H1 (cell line): Measurements from ENCODE around the gene DPH1. TPM values are rescaled to one million over a fixed set of nuclear protein-coding genes. Genes with fewer than 3 reads are reported as not detected.

Source experiments
- CTCF ChIA-PET: fragments of 300-600 bp; sonication (Branson Sonifier 250); formaldehyde crosslinking; loops from one replicate; lab custom pipeline; 2021; ENCODE audit not compliant: partially characterized antibody; lab: Charles Lee
- POLR2A ChIA-PET: fragments of 300-600 bp; sonication (Branson Sonifier 250); formaldehyde crosslinking; loops from one replicate; lab custom pipeline; 2021; ENCODE audit warnings: inconsistent platforms; ENCODE audit not compliant: partially characterized antibody; lab: Charles Lee
- DNase-seq, 2 experiments: peaks; one replicate each; pipeline versions ENCODE4 v3.0.0 to v3.0.0-alpha.2; 2010 to 2022; ENCODE audit warnings: low spot score in 2 of 2, low read depth in 1 of 2, mixed read lengths in 1 of 2
- FAIRE-seq: peaks from 2 replicates; lab custom pipeline; 2011; peaks lifted over from hg19 to GRCh38; lab: Jason Lieb, UNC
- H2AFZ ChIP-seq: 2 replicates; pipeline ENCODE4 v1.8.1; 2012; ENCODE audit warnings: low read length, inconsistent platforms
- H2AK5ac ChIP-seq: 2 replicates; pipeline ENCODE4 v1.6.1; 2013; ENCODE audit warnings: low read depth, low read length
- H2BK120ac ChIP-seq: replicated peaks from 2 replicates; pipeline ENCODE3; 2013; ENCODE audit warnings: low read depth, low read length, inconsistent platforms
- H2BK12ac ChIP-seq: 2 replicates; pipeline ENCODE4 v1.6.1; 2013; ENCODE audit warnings: low read depth, low read length
- H2BK15ac ChIP-seq: 2 replicates; pipeline ENCODE4 v1.6.1; 2013; ENCODE audit warnings: low read length
- H2BK20ac ChIP-seq: 2 replicates; pipeline ENCODE4 v1.6.1; 2013; ENCODE audit warnings: low read length
- H2BK5ac ChIP-seq: 2 replicates; pipeline ENCODE4 v1.6.1; 2013; ENCODE audit warnings: low read depth, low read length
- H3K14ac ChIP-seq: 2 replicates; pipeline ENCODE4 v1.6.1; 2013; ENCODE audit warnings: inconsistent platforms; ENCODE audit not compliant: insufficient read length
- H3K18ac ChIP-seq: 2 replicates; pipeline ENCODE4 v1.6.1; 2013; ENCODE audit warnings: low read length; ENCODE audit errors: extremely low read depth
- H3K23ac ChIP-seq: 2 replicates; pipeline ENCODE4 v1.6.1; 2013; ENCODE audit warnings: inconsistent platforms; ENCODE audit not compliant: insufficient read length
- H3K23me2 ChIP-seq: 2 replicates; pipeline ENCODE4 v1.6.1; 2013; ENCODE audit warnings: low read depth, low read length
- H3K27ac ChIP-seq: 2 replicates; pipeline ENCODE4 v1.6.1; 2011; ENCODE audit warnings: low read depth, low read length, inconsistent platforms
- H3K27me3 ChIP-seq, 4 experiments: replicated peaks in 1 of 4; 1 replicate in 1 of 4; 2 replicates in 3 of 4; pipeline versions ENCODE4 v1.6.1 to v1.8.1; 2011 to 2013; ENCODE audit warnings: low read length in 3 of 4, mild to moderate bottlenecking in 3 of 4, inconsistent platforms in 2 of 4, mixed read lengths in 2 of 4, moderate library complexity in 1 of 4; ENCODE audit not compliant: control insufficient read depth in 3 of 4, insufficient read depth in 3 of 4; ENCODE audit errors: extremely low read depth in 1 of 4
- H3K36me3 ChIP-seq, 4 experiments: 2 replicates each; pipeline versions ENCODE4 v1.6.1 to v1.8.1; 2011 to 2013; ENCODE audit warnings: mild to moderate bottlenecking in 4 of 4, low read length in 3 of 4, moderate library complexity in 2 of 4, control low read depth in 1 of 4, inconsistent platforms in 1 of 4; ENCODE audit not compliant: insufficient read depth in 4 of 4, control insufficient read depth in 2 of 4
- H3K4ac ChIP-seq: replicated peaks from 2 replicates; pipeline ENCODE3; 2013; ENCODE audit warnings: low read length, low read depth, mixed read lengths, inconsistent platforms; ENCODE audit not compliant: insufficient read length
- H3K4me1 ChIP-seq, 4 experiments: replicated peaks in 1 of 4; 1 replicate in 1 of 4; 2 replicates in 3 of 4; pipeline versions ENCODE4 v1.6.1 to v1.8.1; 2011 to 2013; ENCODE audit warnings: low read length in 3 of 4, inconsistent platforms in 2 of 4, mixed read lengths in 1 of 4; ENCODE audit not compliant: insufficient read depth in 4 of 4, control insufficient read depth in 3 of 4
- H3K4me2 ChIP-seq, 2 experiments: 2 replicates each; pipeline versions ENCODE4 v1.6.1 to v1.8.1; 2011 to 2013; ENCODE audit warnings: low read depth in 2 of 2, low read length in 2 of 2, control low read depth in 1 of 2, inconsistent platforms in 1 of 2, mild to moderate bottlenecking in 1 of 2; ENCODE audit not compliant: insufficient read depth in 1 of 2
- H3K4me3 ChIP-seq, 4 experiments: fragments of 200-600, 300-600 bp in 1 of 4; sonication (generic), shearing (Covaris generic), sonication (Bioruptor Twin) in 1 of 4; 2 replicates each; pipeline versions ENCODE4 v1.5.1 to v1.8.1; 2011 to 2016; ENCODE audit warnings: low read length in 4 of 4, low read depth in 3 of 4, control low read depth in 2 of 4, inconsistent platforms in 2 of 4, mild to moderate bottlenecking in 2 of 4, mixed read lengths in 1 of 4, moderate library complexity in 1 of 4; ENCODE audit not compliant: insufficient read depth in 2 of 4; ENCODE audit errors: extremely low read depth in 1 of 4
- H3K56ac ChIP-seq: replicated peaks from 2 replicates; pipeline ENCODE3; 2013; ENCODE audit warnings: low read depth, mild to moderate bottlenecking, mixed read lengths, low read length, inconsistent platforms; ENCODE audit not compliant: insufficient read length
- H3K79me1 ChIP-seq: 2 replicates; pipeline ENCODE4 v1.6.1; 2013; ENCODE audit warnings: low read depth, low read length, control low read depth
- H3K79me2 ChIP-seq, 2 experiments: 2 replicates each; pipeline versions ENCODE4 v1.6.1 to v1.8.1; 2012 to 2013; ENCODE audit warnings: low read length in 2 of 2, mild to moderate bottlenecking in 2 of 2, inconsistent platforms in 1 of 2; ENCODE audit not compliant: insufficient read depth in 2 of 2, control insufficient read depth in 1 of 2
- H3K9ac ChIP-seq, 4 experiments: replicated peaks in 1 of 4; 1 replicate in 1 of 4; 2 replicates in 3 of 4; pipeline versions ENCODE4 v1.6.1 to v1.8.1; 2011 to 2013; ENCODE audit warnings: low read depth in 3 of 4, low read length in 3 of 4, control low read depth in 2 of 4, mild to moderate bottlenecking in 2 of 4, moderate library complexity in 2 of 4, inconsistent platforms in 1 of 4; ENCODE audit errors: extremely low read depth in 1 of 4
- H3K9me3 ChIP-seq, 2 experiments: 2 replicates each; pipeline versions ENCODE4 v1.6.1 to v1.8.1; 2012 to 2013; ENCODE audit warnings: mild to moderate bottlenecking in 2 of 2, moderate library complexity in 2 of 2, control low read depth in 1 of 2, inconsistent platforms in 1 of 2, low read depth in 1 of 2, low read length in 1 of 2, mixed read lengths in 1 of 2; ENCODE audit not compliant: insufficient read depth in 2 of 2
- H4K20me1 ChIP-seq, 2 experiments: replicated peaks in 1 of 2; 2 replicates each; pipeline versions ENCODE3 to v1.8.1; 2011 to 2013; ENCODE audit warnings: inconsistent platforms in 2 of 2, low read length in 2 of 2, mild to moderate bottlenecking in 1 of 2; ENCODE audit not compliant: insufficient read depth in 2 of 2, control insufficient read depth in 1 of 2
- H4K5ac ChIP-seq: 2 replicates; pipeline ENCODE4 v1.6.1; 2013; ENCODE audit warnings: low read length, low read depth, mixed read lengths, inconsistent platforms; ENCODE audit not compliant: insufficient read length
- H4K8ac ChIP-seq: 2 replicates; pipeline ENCODE4 v1.8.0; 2013; ENCODE audit warnings: mild to moderate bottlenecking, moderate library complexity, low read length, inconsistent platforms; ENCODE audit not compliant: insufficient read depth; ENCODE audit errors: extremely low read depth
- H4K91ac ChIP-seq: replicated peaks from 2 replicates; pipeline ENCODE3; 2013; ENCODE audit warnings: low read length, mixed read lengths, inconsistent platforms; ENCODE audit not compliant: insufficient read length
- ASH2L ChIP-seq: fragments of 200-600, 300-600 bp; sonication (generic); IDR thresholded peaks from one replicate; pipeline ENCODE4 v1.7.1; 2017; ENCODE audit warnings: low read length
- BACH1 ChIP-seq: IDR thresholded peaks from 2 replicates; pipeline ENCODE4 v1.6.1; 2012; ENCODE audit warnings: low read length, improper control_type of control experiment
- CBX5 ChIP-seq: fragments of 300-800, 300-1000 bp; sonication (generic); IDR thresholded peaks from 2 replicates; pipeline ENCODE4 v1.7.1; 2016; ENCODE audit warnings: antibody characterized with exemption, low read length, low read depth
- CHD1 ChIP-seq: IDR thresholded peaks from 2 replicates; pipeline ENCODE4 v1.6.1; 2012; ENCODE audit warnings: low read depth, low read length, improper control_type of control experiment
- E2F6 ChIP-seq: IDR thresholded peaks from 2 replicates; pipeline ENCODE4 v1.6.1; 2012; ENCODE audit warnings: inconsistent platforms
- EGR1 ChIP-seq: IDR thresholded peaks from 2 replicates; pipeline ENCODE4 v1.6.1; 2011; ENCODE audit warnings: low read depth, low read length, borderline replicate concordance
- EP300 ChIP-seq, 2 experiments: IDR thresholded peaks; 1 replicate in 1 of 2; 2 replicates in 1 of 2; pipeline ENCODE4 v1.6.1; 2011 to 2012; ENCODE audit warnings: low read depth in 2 of 2, low read length in 2 of 2, mild to moderate bottlenecking in 2 of 2, borderline replicate concordance in 1 of 2, inconsistent platforms in 1 of 2, moderate library complexity in 1 of 2
- JUND ChIP-seq: IDR thresholded peaks from 2 replicates; pipeline ENCODE4 v1.6.1; 2011; ENCODE audit warnings: mild to moderate bottlenecking, improper control_type of control experiment, low read length
- MAFK ChIP-seq: IDR thresholded peaks from 2 replicates; pipeline ENCODE4 v1.6.1; 2012; ENCODE audit warnings: low read depth, mild to moderate bottlenecking, improper control_type of control experiment, low read length
- SUZ12 ChIP-seq: fragments of 200-600 bp; sonication (generic); IDR thresholded peaks from 2 replicates; pipeline ENCODE4 v1.6.1; 2012; ENCODE audit warnings: mild to moderate bottlenecking, inconsistent platforms, low read length, moderate library complexity, mixed read lengths
- TBP ChIP-seq: IDR thresholded peaks from 2 replicates; pipeline ENCODE4 v1.6.1; 2011; ENCODE audit warnings: low read depth, low read length, improper control_type of control experiment
- WGBS, 2 experiments: shearing (Covaris generic) in 1 of 2; methylation state at CpG; one replicate each; pipeline versions ENCODE4 v1.1.6 to v1.1.7; 2013 to 2015; ENCODE audit warnings: low lambda C conversion rate in 2 of 2, mixed read lengths in 2 of 2, inconsistent platforms in 1 of 2, low coverage in 1 of 2, missing lambda C conversion rate in 1 of 2; ENCODE audit not compliant: insufficient replicate concordance in 2 of 2, insufficient coverage in 1 of 2, insufficient read length in 1 of 2; ENCODE audit errors: extremely low coverage in 1 of 2, missing lambda C conversion rate in 1 of 2; 5-methylcytosine and 5-hydroxymethylcytosine counted together
- polyA plus RNA-seq, 7 experiments: library from polyadenylated mRNA; depleted of rRNA in 3 of 7; stranded (reverse) in 5 of 7; unstranded in 2 of 7; fragments of >200 nt in 5 of 7; fragments of 200-250 nt in 2 of 7; gene quantifications; 1 replicate in 5 of 7; 2 replicates in 1 of 7; 4 replicates in 1 of 7; pipeline versions ENCODE4 v1.2.1 to v1.2.3, GENCODE V29; 2011 to 2013; ENCODE audit warnings: missing spikeins in 2 of 7, mixed read lengths in 2 of 7
- total RNA-seq: library from RNA; stranded (reverse); fragmentation: NEBNext Ultra II Directional; extraction: Animal tissue kit (Norgen Biotek cat#: 25700); gene quantifications from 2 replicates; pipeline ENCODE4 v1.2.1, GENCODE V29; 2021
- TF ChIP-seq, protein P1 (sequence below): IDR thresholded peaks from 2 replicates; pipeline ENCODE4 v1.6.1; 2011; ENCODE audit warnings: low read length, improper control_type of control experiment

Gene DPH1
- total and polyA plus RNA-seq, 2 of the 8 experiments (the other 6 are each of a cell fraction or from before 2014, with no cell fraction given) = 24.9 to 30.0 TPM

GRCh38 chr17:2016494-2016893, 13.5 kb upstream of the DPH1 start:
- H3K4me2 ChIP-seq = no peak overlapping the region
- H3K23me2 ChIP-seq = no peaks in the 10 kb centered on the region
- H3K9me3 ChIP-seq = no peaks in the 10 kb centered on the region
- no peak overlapping the region for H2BK5ac ChIP-seq
- DNase-seq (no peak), FAIRE-seq (no peak)
- H3K9ac ChIP-seq = no peak overlapping the region; a peak in 1 of 7 replicates
- no peak overlapping the region for H3K14ac ChIP-seq
- H3K23ac ChIP-seq = no peak overlapping the region
- no peak overlapping the region for H4K91ac ChIP-seq
- no peak overlapping the region for H2BK20ac ChIP-seq
- peaks cover 0 to 37% (median 29%) of the 10 kb centered on the region in 4 experiments; a peak in 6 of 7 replicates for H3K27me3 ChIP-seq
- H2BK15ac ChIP-seq = no peak overlapping the region
- H2AFZ ChIP-seq = no peak overlapping the region
- ChIA-PET POLR2A (interaction anchor here (1.0 to 1.1 kb wide), 2 partner anchors 8 to 24 kb away, joined by 3 to 4 read pairs; partner anchors contain the start of gene RTN4RL1), CTCF (interaction anchor here (1.0 kb wide), 1 partner anchor 43 kb away, joined by 5 read pairs; no protein-coding TSS in a partner anchor)
- H2AK5ac ChIP-seq = no peak overlapping the region
- 89% methylated on average over 20 of the region's 20 CpGs; no CpG with 5 or more reads in 1 of the 2 experiments for WGBS, 2 experiments
- H3K79me1 ChIP-seq = no peaks in the 10 kb centered on the region
- H2BK12ac ChIP-seq = no peak overlapping the region
- no peaks in the 10 kb centered on the region for H3K36me3 ChIP-seq
- no peak overlapping the region for H3K56ac ChIP-seq
- no peak overlapping the region for H3K4me3 ChIP-seq
- H4K5ac ChIP-seq = no peak overlapping the region
- peaks cover 0 to 2% of the 10 kb centered on the region in 2 experiments for H4K20me1 ChIP-seq
- no peak overlapping the region for H3K4ac ChIP-seq
- no peak overlapping the region for H3K18ac ChIP-seq
- H4K8ac ChIP-seq = no peak overlapping the region
- H3K79me2 ChIP-seq = no peaks in the 10 kb centered on the region
- no peak for TF ChIP-seq CBX5
- no peak for TF ChIP-seq E2F6
- no peak for TF ChIP-seq CHD1
- no peak for TF ChIP-seq JUND
- TF ChIP-seq EP300 (IDR thresholded peaks at IDR 0.05; ENCODE audit: borderline replicate concordance in 1 of 2, low read depth in 2 of 2, low read length in 2 of 2) = no peak
- no peak for TF ChIP-seq MAFK
- TF ChIP-seq ASH2L = no peak
- no peak for TF ChIP-seq TBP
- no peak for TF ChIP-seq SUZ12
- TF ChIP-seq, protein P1, sequence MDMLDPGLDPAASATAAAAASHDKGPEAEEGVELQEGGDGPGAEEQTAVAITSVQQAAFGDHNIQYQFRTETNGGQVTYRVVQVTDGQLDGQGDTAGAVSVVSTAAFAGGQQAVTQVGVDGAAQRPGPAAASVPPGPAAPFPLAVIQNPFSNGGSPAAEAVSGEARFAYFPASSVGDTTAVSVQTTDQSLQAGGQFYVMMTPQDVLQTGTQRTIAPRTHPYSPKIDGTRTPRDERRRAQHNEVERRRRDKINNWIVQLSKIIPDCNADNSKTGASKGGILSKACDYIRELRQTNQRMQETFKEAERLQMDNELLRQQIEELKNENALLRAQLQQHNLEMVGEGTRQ = no peak
- TF ChIP-seq EGR1 = no peak
- TF ChIP-seq BACH1 = no peak
- no peak overlapping the region for H3K27ac ChIP-seq
- peaks cover 0 to 8% (median 2%) of the 10 kb centered on the region in 4 experiments; a peak in 3 of 7 replicates for H3K4me1 ChIP-seq
- H2BK120ac ChIP-seq = no peak overlapping the region
